Tibial nerve (tissue), 4 donors: ENCODE measurements around the gene MRPS7. TPM values are rescaled to one million over a fixed set of nuclear protein-coding genes. Genes with fewer than 3 reads are reported as not detected.

Experiments
- DNase-seq, 2 donors: peaks; one replicate each; pipeline ENCODE4 v3.0.0-alpha.2; 2019; ENCODE audit warnings: low spot score in 2 of 2
- H3K27ac ChIP-seq, 4 donors: fragments of 200-600 bp; sonication (generic) in 3 of 4; one replicate each; pipeline ENCODE4 v1.5.1; 2017 to 2019; ENCODE audit warnings: mild to moderate bottlenecking in 1 of 4
- H3K27me3 ChIP-seq, 2 donors: fragments of 200-600 bp; sonication (generic) in 1 of 2; one replicate each; pipeline versions ENCODE4 v1.5.1 to v1.6.0; 2017 to 2019
- H3K36me3 ChIP-seq, 3 donors: fragments of 200-600 bp; sonication (generic); one replicate each; pipeline ENCODE4 v1.5.1; 2018 to 2019
- H3K4me1 ChIP-seq, 4 donors: fragments of 200-600 bp; sonication (generic) in 3 of 4; one replicate each; pipeline ENCODE4 v1.5.1; 2017 to 2019
- H3K4me3 ChIP-seq, 4 donors: fragments of 200-600 bp; sonication (generic) in 3 of 4; one replicate each; pipeline ENCODE4 v1.5.1; 2017 to 2019; ENCODE audit warnings: mild to moderate bottlenecking in 1 of 4, moderate library complexity in 1 of 4
- H3K9me3 ChIP-seq, 4 donors: fragments of 200-600 bp; sonication (generic) in 3 of 4; one replicate each; pipeline ENCODE4 v1.5.1; 2017 to 2019
- CTCF ChIP-seq, 5 experiments: fragments of 200-600 bp in 3 of 5; fragments of 450-650 bp in 2 of 5; sonication (generic) in 3 of 5; IDR thresholded peaks; one replicate each; pipeline ENCODE4 v1.5.1; 2016 to 2019; ENCODE audit warnings: antibody characterized with exemption in 5 of 5, mild to moderate bottlenecking in 3 of 5, moderate library complexity in 2 of 5
- EP300 ChIP-seq, 2 donors: sonication (generic); formaldehyde crosslinking; IDR thresholded peaks; one replicate each; pipeline ENCODE4 v1.6.1; 2017; ENCODE audit warnings: antibody characterized with exemption in 2 of 2, mild to moderate bottlenecking in 1 of 2
- POLR2A ChIP-seq, 2 donors: fragments of 450-650 bp; IDR thresholded peaks; one replicate each; pipeline ENCODE4 v1.6.1; 2017; ENCODE audit warnings: antibody characterized with exemption in 2 of 2, mild to moderate bottlenecking in 2 of 2, moderate library complexity in 2 of 2
- WGBS, 2 donors: methylation state at CpG; one replicate each; pipeline ENCODE4 v1.1.5; 2018; 5-methylcytosine and 5-hydroxymethylcytosine counted together
- total RNA-seq, 4 donors: library from RNA; depleted of rRNA; stranded (reverse); fragments of >200 nt; gene quantifications; one replicate each; pipeline ENCODE4 v1.1.0, GENCODE V29; 2016

Gene MRPS7
- total RNA-seq, 4 donors from 2014 or later = 31.2 to 36.6 (median 33.6) TPM

- H3K4me1 ChIP-seq = peaks cover 0 to 44% (median 8%) of the 10 kb centered on the region in 4 donors
- peak overlapping the region in 3 of 4 donors; percentile 20 to 70 (median 69) for H3K27ac ChIP-seq
- H3K36me3 ChIP-seq = peaks cover 9 to 100% (median 44%) of the 10 kb centered on the region in 3 donors
- 79 to 88% methylated on average over 20 to 23 of the region's 23 CpGs for WGBS, 2 donors
- H3K9me3 ChIP-seq = no peaks in the 10 kb centered on the region
- H3K27me3 ChIP-seq = no peaks in the 10 kb centered on the region
- H3K4me3 ChIP-seq = no peak overlapping the region
- DNase-seq = no peak
- TF ChIP-seq CTCF (IDR thresholded peaks at IDR 0.05) = no peak
- TF ChIP-seq POLR2A (IDR thresholded peaks at IDR 0.05) = no peak
- no peak for TF ChIP-seq EP300 (IDR thresholded peaks at IDR 0.05)
These were observed 21.8 kb upstream of the MRPS7 start for GRCh38 chr17:75239778-75240393.

- Histone ChIP-seq H3K4me3 (no peak overlapping the region), H3K4me1 (peaks cover 0 to 44% (median 8%) of the 10 kb centered on the region in 4 donors), H3K36me3 (peaks cover 9 to 100% (median 39%) of the 10 kb centered on the region in 3 donors), H3K9me3 (no peaks in the 10 kb centered on the region), H3K27ac (peak overlapping the region in 3 of 4 donors; percentile 20 to 70 (median 69)), H3K27me3 (no peaks in the 10 kb centered on the region)
- 54 to 58% methylated on average over 19 to 22 of the region's 23 CpGs for WGBS, 2 donors
- TF ChIP-seq EP300 (IDR thresholded peaks at IDR 0.05) (no peak), POLR2A (IDR thresholded peaks at IDR 0.05) (no peak), CTCF (IDR thresholded peaks at IDR 0.05) (peak in 4 of 5 experiments; percentile 40 to 62 (median 48))
- DNase-seq = no peak
These were observed 21.1 kb upstream of the MRPS7 start for GRCh38 chr17:75240394-75241142.

GRCh38 chr17:75241143-75241430 lies 20.6 kb upstream of the MRPS7 start:
- Histone ChIP-seq H3K27me3 (no peaks in the 10 kb centered on the region), H3K36me3 (peaks cover 9 to 100% (median 41%) of the 10 kb centered on the region in 3 donors), H3K27ac (peak overlapping the region in 3 of 4 donors; percentile 20 to 70 (median 69)), H3K4me1 (peaks cover 0 to 44% (median 8%) of the 10 kb centered on the region in 4 donors), H3K4me3 (no peak overlapping the region), H3K9me3 (no peaks in the 10 kb centered on the region)
- TF ChIP-seq POLR2A (IDR thresholded peaks at IDR 0.05) (no peak), EP300 (IDR thresholded peaks at IDR 0.05) (peak in 1 of 2 donors; percentile 47)
- DNase-seq = peak; percentile 38 to 45
- WGBS, 2 donors = 73 to 79% methylated on average over 5 to 6 of the region's 7 CpGs

- WGBS, 2 donors = 78 to 85% methylated on average over 9 of the region's 9 CpGs
- DNase-seq = no peak
- H3K4me1 ChIP-seq = peaks cover 0 to 44% (median 8%) of the 10 kb centered on the region in 4 donors
- H3K27ac ChIP-seq = peak overlapping the region in 3 of 4 donors; percentile 69 to 75 (median 70)
- H3K4me3 ChIP-seq = no peak overlapping the region
- H3K9me3 ChIP-seq = no peaks in the 10 kb centered on the region
- peaks cover 9 to 100% (median 44%) of the 10 kb centered on the region in 3 donors for H3K36me3 ChIP-seq
- TF ChIP-seq EP300 (IDR thresholded peaks at IDR 0.05) (no peak), POLR2A (IDR thresholded peaks at IDR 0.05) (no peak)
- H3K27me3 ChIP-seq = no peaks in the 10 kb centered on the region
These were observed 20.2 kb upstream of the MRPS7 start for GRCh38 chr17:75241502-75241901.

GRCh38 chr17:75241996-75242460 lies 19.7 kb upstream of the MRPS7 start:
- peak in 1 of 2 donors; percentile 29 for DNase-seq
- H3K36me3 ChIP-seq = peaks cover 9 to 96% (median 41%) of the 10 kb centered on the region in 3 donors
- 79% methylated on average over 12 to 15 of the region's 15 CpGs for WGBS, 2 donors
- no peaks in the 10 kb centered on the region for H3K9me3 ChIP-seq
- H3K4me1 ChIP-seq = peaks cover 0 to 44% (median 8%) of the 10 kb centered on the region in 4 donors
- no peak overlapping the region for H3K4me3 ChIP-seq
- no peaks in the 10 kb centered on the region for H3K27me3 ChIP-seq
- H3K27ac ChIP-seq = peak overlapping the region in 3 of 4 donors; percentile 36 to 75 (median 69)
- TF ChIP-seq CTCF (IDR thresholded peaks at IDR 0.05) (no peak), POLR2A (IDR thresholded peaks at IDR 0.05) (no peak), EP300 (IDR thresholded peaks at IDR 0.05) (peak in 1 of 2 donors; percentile 23)
